ENCODE measurements around the gene SESN2. TPM values are rescaled to one million over a fixed set of nuclear protein-coding genes. Genes with fewer than 3 reads are reported as not detected.
"Not testable (repeated sequence)": the region's sequence is repeated elsewhere in the genome, so short reads cannot be mapped to it uniquely, and the experiment has no call there.

The SESN2 gene
- total RNA-seq, 2 experiments from 2014 or later = 11.7 to 11.8 TPM

DNA sequence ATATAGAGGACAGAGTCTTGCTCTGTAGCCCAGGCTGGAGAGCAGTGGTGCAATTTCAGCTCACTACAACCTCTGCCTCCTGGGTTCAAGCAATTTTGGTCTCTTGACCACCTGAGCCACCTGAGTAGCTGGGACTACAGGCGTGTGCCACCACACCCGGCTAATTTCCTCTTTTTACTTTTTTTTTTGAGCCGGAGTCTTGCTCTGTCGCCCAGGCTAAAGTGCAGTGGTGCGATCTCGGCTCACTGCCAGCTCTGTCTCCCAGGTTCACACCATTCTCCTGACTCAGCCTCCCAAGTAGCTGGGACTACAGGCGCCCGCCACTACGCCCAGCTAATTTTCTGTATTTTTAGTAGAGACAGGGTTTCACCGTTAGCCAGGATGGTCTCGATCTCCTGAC, 68.1 kb downstream of the SESN2 start:
- Mint-ChIP-seq H3K27ac (peak overlapping the region; percentile 96), H3K36me3 (ENCODE audit: low read depth) (peaks cover 20% of the 10 kb centered on the region), H3K4me3 (peak overlapping the region; percentile 84), H3K4me1 (peaks cover 35% of the 10 kb centered on the region)
- CTCF ChIA-PET = interaction anchor here (0.8 to 1.5 kb wide), 2 partner anchors 79 to 82 kb away, joined by 3 read pairs; no protein-coding TSS in a partner anchor
- not testable (repeated sequence) for H3K9me3 Mint-ChIP-seq, H3K27me3 Mint-ChIP-seq, DNase-seq
- POLR2A ChIA-PET = interaction anchor here (1.6 kb wide), 1 partner anchor 254 kb away, joined by 4 read pairs; no protein-coding TSS in a partner anchor

DNA sequence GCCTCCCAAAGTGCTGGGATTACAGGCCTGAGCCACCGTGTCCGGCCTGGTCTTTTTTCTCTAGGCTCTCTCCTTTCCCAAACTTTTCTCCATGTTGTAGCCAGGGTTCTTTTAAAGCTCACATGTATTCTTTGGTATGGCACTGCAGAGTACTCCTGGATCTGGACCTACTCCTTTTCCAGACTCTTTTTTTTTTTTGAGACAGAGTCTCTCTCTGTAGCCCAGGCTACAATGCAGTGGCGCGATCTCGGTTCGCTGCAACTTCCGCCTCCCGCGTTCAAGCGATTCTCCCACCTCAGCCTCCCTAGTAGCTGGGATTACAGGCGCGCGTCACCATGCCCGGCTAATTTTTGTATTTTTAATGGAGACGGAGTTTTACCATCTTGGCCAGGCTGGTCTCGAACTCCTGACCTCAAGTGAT, 68.9 kb downstream of the SESN2 start:
- POLR2A ChIA-PET = interaction anchor here (0.6 to 1.6 kb wide), 2 partner anchors 12 to 254 kb away, joined by 3 to 4 read pairs; no protein-coding TSS in a partner anchor
- Mint-ChIP-seq H3K36me3 (ENCODE audit: low read depth) (peaks cover 28% of the 10 kb centered on the region), H3K9me3 (no peaks in the 10 kb centered on the region), H3K27me3 (no peaks in the 10 kb centered on the region), H3K4me3 (peak overlapping the region; percentile 84), H3K27ac (peak overlapping the region; percentile 96), H3K4me1 (peaks cover 43% of the 10 kb centered on the region)
- no peak for DNase-seq
- CTCF ChIA-PET = interaction anchor here (0.6 to 1.7 kb wide), 7 partner anchors 15 to 80 kb away, joined by 3 to 9 read pairs (median 3); no protein-coding TSS in a partner anchor

DNA sequence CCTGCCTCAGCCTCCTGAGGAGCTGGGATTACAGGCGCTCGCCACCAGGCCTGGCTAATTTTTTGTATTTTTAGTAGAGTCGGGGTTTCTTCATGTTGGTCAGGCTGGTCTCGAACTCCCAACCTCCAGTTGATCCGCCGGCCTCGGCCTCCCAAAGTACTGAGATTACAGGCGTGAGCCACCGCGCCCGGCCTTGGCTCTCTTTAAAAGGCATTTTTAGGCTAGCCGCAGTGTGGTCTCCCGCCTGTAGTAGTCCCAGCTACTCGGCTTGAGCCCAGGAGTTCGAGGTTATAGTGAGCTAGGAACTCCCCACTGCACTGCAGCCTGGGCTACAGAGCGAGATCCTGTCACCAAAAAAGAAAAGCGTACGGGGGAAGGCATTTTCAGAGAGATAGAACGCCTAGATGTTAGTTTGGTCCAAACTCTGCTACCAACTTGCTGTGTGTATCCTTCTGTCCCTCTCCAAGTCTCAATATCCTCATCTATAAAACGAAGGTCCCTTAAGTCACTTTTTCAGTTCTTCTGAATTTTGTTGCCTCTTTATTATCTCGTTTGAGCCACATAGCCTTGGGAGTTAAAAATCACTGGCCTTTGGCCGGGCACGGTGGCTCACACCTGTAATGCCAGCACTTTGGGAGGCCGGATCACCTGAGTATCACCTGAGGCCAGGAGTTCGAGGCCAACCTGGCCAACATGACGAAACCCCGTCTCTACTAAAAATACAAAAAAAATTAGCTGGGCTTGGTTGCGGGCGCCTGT, 70.3 kb downstream of the SESN2 start:
- Mint-ChIP-seq H3K36me3 (ENCODE audit: low read depth) (peaks cover 36% of the 10 kb centered on the region), H3K4me1 (peaks cover 44% of the 10 kb centered on the region), H3K4me3 (peak overlapping the region; percentile 84), H3K9me3 (no peaks in the 10 kb centered on the region), H3K27ac (peak overlapping the region; percentile 96), H3K27me3 (no peaks in the 10 kb centered on the region)
- CTCF ChIA-PET = interaction anchor here (0.6 to 1.7 kb wide), 9 partner anchors 14 to 244 kb away, joined by 3 to 9 read pairs (median 3); no protein-coding TSS in a partner anchor
- POLR2A ChIA-PET = interaction anchor here (0.5 to 0.6 kb wide), 2 partner anchors 22 to 133 kb away, joined by 3 read pairs; no protein-coding TSS in a partner anchor
- DNase-seq = peak; percentile 48

Other genes with a start within 250 kb of the SESN2 start
- 10 to 100 TPM; 27.8 to 30.7 TPM for gene EYA3, start 170.9 kb upstream of the SESN2 start, total RNA-seq
- gene PTAFR, start 82.8 kb upstream of the SESN2 start, total RNA-seq = under 1 TPM; 0.20 to 0.56 TPM
- gene DNAJC8, start 26.5 kb upstream of the SESN2 start, total RNA-seq = 100 to 1,000 TPM; 110 to 128 TPM
- 100 to 1,000 TPM; 172 to 189 TPM for gene ATP5IF1, start 23.4 kb upstream of the SESN2 start, total RNA-seq
- gene MED18, start 69.5 kb downstream of the SESN2 start, total RNA-seq = 10 to 100 TPM; 22.7 to 23.7 TPM
- gene PHACTR4, start 110.2 kb downstream of the SESN2 start, total RNA-seq = 10 to 100 TPM; 29.0 to 34.9 TPM
- gene RCC1, start 246.5 kb downstream of the SESN2 start, total RNA-seq = 10 to 100 TPM; 76.2 to 76.5 TPM